Activated CD8-positive, alpha-beta memory T cell treated with anti-CD3 and anti-CD28 coated beads for 24 hours (primary cell): ENCODE data around the gene TRPM6.

ENCODE experiments used
- DNase-seq: peaks from one replicate; pipeline ENCODE4 v3.0.0-alpha.2; 2020

The TRPM6 gene

GRCh38 chr9:74770508-74771261 lies 117.0 kb downstream of the TRPM6 start:
- peak; percentile 64 for DNase-seq

GRCh38 chr9:74765481-74765971 lies 122.2 kb downstream of the TRPM6 start:
- DNase-seq = no peak

GRCh38 chr9:74762950-74763349 lies 124.8 kb downstream of the TRPM6 start:
- no peak for DNase-seq

GRCh38 chr9:74760031-74760700 lies 127.6 kb downstream of the TRPM6 start:
- no peak for DNase-seq

GRCh38 chr9:74755999-74756398 lies 131.7 kb downstream of the TRPM6 start:
- DNase-seq = no peak

GRCh38 chr9:74755355-74755754 lies 132.4 kb downstream of the TRPM6 start:
- no peak for DNase-seq

GRCh38 chr9:74753650-74754049 lies 134.1 kb downstream of the TRPM6 start:
- DNase-seq = no peak

- DNase-seq = no peak
Measured at GRCh38 chr9:74748966-74749365, 138.8 kb downstream of the TRPM6 start.

GRCh38 chr9:74742792-74743730 lies 144.7 kb downstream of the TRPM6 start:
- no peak for DNase-seq

GRCh38 chr9:74742191-74742790 lies 145.4 kb downstream of the TRPM6 start:
- DNase-seq = no peak

GRCh38 chr9:74736646-74737045 lies 151.1 kb downstream of the TRPM6 start:
- no peak for DNase-seq

GRCh38 chr9:74735761-74736160 lies 152.0 kb downstream of the TRPM6 start:
- no peak for DNase-seq

GRCh38 chr9:74729136-74729695 lies 158.5 kb downstream of the TRPM6 start:
- DNase-seq = no peak

GRCh38 chr9:74728176-74728575 lies 159.5 kb downstream of the TRPM6 start:
- DNase-seq = no peak

- DNase-seq = no peak
Measured at GRCh38 chr9:74726581-74726980, 161.1 kb downstream of the TRPM6 start.

GRCh38 chr9:74724317-74724716 lies 163.4 kb downstream of the TRPM6 start:
- DNase-seq = no peak

- no peak for DNase-seq
Measured at GRCh38 chr9:74721696-74722660, 165.7 kb downstream of the TRPM6 start.

- no peak for DNase-seq
Measured at GRCh38 chr9:74719306-74719705, 168.4 kb downstream of the TRPM6 start.

- DNase-seq = no peak
Measured at GRCh38 chr9:74718709-74719108, 169.0 kb downstream of the TRPM6 start.

- DNase-seq = no peak
Measured at GRCh38 chr9:74711341-74711740, 176.4 kb downstream of the TRPM6 start.

- DNase-seq = no peak
Measured at GRCh38 chr9:74697535-74697934, 190.2 kb downstream of the TRPM6 start.
